Loucy (cell line): Measurements from ENCODE around the gene ZC3H11A.
A peak's percentile ranks its signal among the peaks of the same experiment; 100 is the strongest.
"Not testable (repeated sequence)": the region's sequence is repeated elsewhere in the genome, so short reads cannot be mapped to it uniquely, and the experiment has no call there.

Experiments used
- H2AFZ ChIP-seq: fragments of 200-600 bp; sonication (generic); 2 replicates; pipeline ENCODE4 v1.6.0; 2016; ENCODE audit warnings: antibody characterized with exemption, mild to moderate bottlenecking, low read length, moderate library complexity
- H3F3A ChIP-seq: fragments of 200-600 bp; 2 replicates; pipeline ENCODE4 v1.6.0; 2016; ENCODE audit warnings: antibody characterized with exemption, low read depth, mild to moderate bottlenecking
- H3K27me3 ChIP-seq: fragments of 200-600 bp; sonication (generic); 2 replicates; pipeline ENCODE4 v1.6.1; 2014; ENCODE audit warnings: low read length, mild to moderate bottlenecking; ENCODE audit not compliant: insufficient read depth, poor library complexity, severe bottlenecking
- H3K36me3 ChIP-seq: fragments of 200-600 bp; sonication (generic); 2 replicates; pipeline ENCODE4 v1.6.1; 2016; ENCODE audit warnings: low read length; ENCODE audit not compliant: insufficient read depth
- H3K4me1 ChIP-seq: fragments of 200-600 bp; sonication (generic); 2 replicates; pipeline ENCODE4 v1.5.1; 2014; ENCODE audit warnings: low read length, mild to moderate bottlenecking; ENCODE audit not compliant: insufficient read depth, poor library complexity, severe bottlenecking
- H3K4me2 ChIP-seq: fragments of 200-600 bp; sonication (generic); 2 replicates; pipeline ENCODE4 v1.6.0; 2014; ENCODE audit warnings: antibody characterized with exemption, low read length, low read depth, mild to moderate bottlenecking; ENCODE audit not compliant: poor library complexity, severe bottlenecking
- H3K4me3 ChIP-seq: fragments of 200-600 bp; sonication (generic); 2 replicates; pipeline ENCODE4 v1.5.1; 2014; ENCODE audit warnings: low read length, mild to moderate bottlenecking, mixed read lengths; ENCODE audit not compliant: poor library complexity, severe bottlenecking
- H3K79me2 ChIP-seq: fragments of 200-600 bp; sonication (generic); 2 replicates; pipeline ENCODE4 v1.6.1; 2014; ENCODE audit warnings: low read length; ENCODE audit not compliant: insufficient read depth
- H3K9ac ChIP-seq: fragments of 200-600 bp; sonication (generic); 2 replicates; pipeline ENCODE4 v1.6.0; 2014; ENCODE audit warnings: mild to moderate bottlenecking, low read depth, low read length, moderate library complexity; ENCODE audit not compliant: poor library complexity, severe bottlenecking
- H3K9me2 ChIP-seq: fragments of 200-600 bp; sonication (generic); replicated peaks from 2 replicates; pipeline ENCODE4 v1.6.1; 2016; ENCODE audit warnings: low read depth, low read length, mixed read lengths
- H3K9me3 ChIP-seq: fragments of 200-600 bp; sonication (generic); 2 replicates; pipeline ENCODE4 v1.6.1; 2014; ENCODE audit warnings: mild to moderate bottlenecking, antibody characterized with exemption, low read length, low read depth; ENCODE audit not compliant: insufficient read depth
- H4K20me1 ChIP-seq: fragments of 200-600 bp; sonication (generic); 2 replicates; pipeline ENCODE4 v1.6.0; 2014; ENCODE audit warnings: antibody characterized with exemption, low read length, mild to moderate bottlenecking; ENCODE audit not compliant: insufficient read depth, poor library complexity, severe bottlenecking
- EZH2phosphoT487 ChIP-seq: fragments of 200-600 bp; IDR thresholded peaks from 2 replicates; pipeline ENCODE4 v1.6.1; 2018; ENCODE audit warnings: antibody characterized with exemption, mild to moderate bottlenecking, moderate library complexity, borderline replicate concordance
- TF ChIP-seq, protein P1 (sequence below): fragments of 200-600 bp; sonication (generic); conservative IDR thresholded peaks from 2 replicates; pipeline ENCODE4 v1.5.1; 2014; ENCODE audit warnings: mild to moderate bottlenecking, antibody characterized with exemption, low read length

ZC3H11A gene

DNA sequence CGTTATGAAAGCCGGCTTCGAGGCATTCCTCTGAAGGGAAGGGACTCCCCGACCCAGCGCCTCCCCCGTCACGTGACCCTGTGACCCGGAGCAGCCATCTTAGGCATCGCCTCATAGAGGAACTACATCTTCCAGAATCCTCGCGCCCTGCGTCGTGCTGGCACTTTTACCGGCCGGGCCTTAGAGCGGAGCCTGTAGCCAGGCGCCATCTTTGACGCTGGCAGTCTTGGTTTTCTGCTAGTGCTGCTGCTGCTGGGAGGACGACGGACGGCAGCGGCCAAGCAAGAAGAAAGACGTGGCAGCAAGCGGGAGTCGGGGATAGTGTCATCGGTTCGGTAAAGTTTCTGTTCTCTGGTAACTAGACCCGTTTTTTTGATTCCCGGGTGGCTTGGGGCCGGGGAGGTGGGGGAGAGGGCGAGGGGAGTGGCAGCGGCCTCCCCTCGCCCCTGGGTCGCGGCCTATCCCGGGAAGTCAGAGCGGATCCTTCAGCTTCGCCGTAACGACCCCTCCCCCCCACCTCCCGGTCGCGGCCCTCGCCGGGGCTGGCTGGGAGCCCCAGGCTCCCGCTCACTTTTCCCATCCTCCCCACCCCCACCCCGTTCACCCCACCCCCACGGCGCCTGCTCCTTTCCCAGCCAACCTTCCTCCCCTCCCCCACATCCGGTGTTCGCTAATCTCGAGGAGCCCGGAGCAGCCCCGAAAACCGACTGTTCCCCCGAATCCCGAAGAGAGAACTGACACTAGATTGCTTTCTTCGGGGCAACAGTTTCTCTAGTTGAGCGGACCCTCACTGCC is at the start of gene ZC3H11A, which contains the start of gene ZBED6:
TSS of gene ZC3H11A (plus strand) at position 183 of the 795 bp plus-strand sequence. CDS start 21,448 bp downstream, outside the sequence.
TSS of gene ZBED6 (plus strand) at position 183 of the 795 bp plus-strand sequence. CDS start 1,900 bp downstream, outside the sequence.
- Histone ChIP-seq H3K4me1 (peaks cover 48% of the 10 kb centered on the region), H3K9me2 (no peaks in the 10 kb centered on the region), H3K9me3 (no peaks in the 10 kb centered on the region), H4K20me1 (peaks cover 47% of the 10 kb centered on the region), H3K9ac (peak within 1 kb of the TSS; percentile 82), H3K36me3 (no peaks in the 10 kb centered on the region), H3K79me2 (peaks cover 50% of the 10 kb centered on the region), H3K27me3 (no peaks in the 10 kb centered on the region), H3K4me3 (peak within 1 kb of the TSS; percentile 92), H3F3A (0 out of 2 replicates have a peak, but pooled peaks cover 3% of the 10 kb centered on the region), H2AFZ (peak within 1 kb of the TSS; percentile 99), H3K4me2 (peak within 1 kb of the TSS; percentile 86)
- no peak for TF ChIP-seq EZH2phosphoT487
- TF ChIP-seq, protein P1, sequence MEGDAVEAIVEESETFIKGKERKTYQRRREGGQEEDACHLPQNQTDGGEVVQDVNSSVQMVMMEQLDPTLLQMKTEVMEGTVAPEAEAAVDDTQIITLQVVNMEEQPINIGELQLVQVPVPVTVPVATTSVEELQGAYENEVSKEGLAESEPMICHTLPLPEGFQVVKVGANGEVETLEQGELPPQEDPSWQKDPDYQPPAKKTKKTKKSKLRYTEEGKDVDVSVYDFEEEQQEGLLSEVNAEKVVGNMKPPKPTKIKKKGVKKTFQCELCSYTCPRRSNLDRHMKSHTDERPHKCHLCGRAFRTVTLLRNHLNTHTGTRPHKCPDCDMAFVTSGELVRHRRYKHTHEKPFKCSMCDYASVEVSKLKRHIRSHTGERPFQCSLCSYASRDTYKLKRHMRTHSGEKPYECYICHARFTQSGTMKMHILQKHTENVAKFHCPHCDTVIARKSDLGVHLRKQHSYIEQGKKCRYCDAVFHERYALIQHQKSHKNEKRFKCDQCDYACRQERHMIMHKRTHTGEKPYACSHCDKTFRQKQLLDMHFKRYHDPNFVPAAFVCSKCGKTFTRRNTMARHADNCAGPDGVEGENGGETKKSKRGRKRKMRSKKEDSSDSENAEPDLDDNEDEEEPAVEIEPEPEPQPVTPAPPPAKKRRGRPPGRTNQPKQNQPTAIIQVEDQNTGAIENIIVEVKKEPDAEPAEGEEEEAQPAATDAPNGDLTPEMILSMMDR, result no peak

DNA sequence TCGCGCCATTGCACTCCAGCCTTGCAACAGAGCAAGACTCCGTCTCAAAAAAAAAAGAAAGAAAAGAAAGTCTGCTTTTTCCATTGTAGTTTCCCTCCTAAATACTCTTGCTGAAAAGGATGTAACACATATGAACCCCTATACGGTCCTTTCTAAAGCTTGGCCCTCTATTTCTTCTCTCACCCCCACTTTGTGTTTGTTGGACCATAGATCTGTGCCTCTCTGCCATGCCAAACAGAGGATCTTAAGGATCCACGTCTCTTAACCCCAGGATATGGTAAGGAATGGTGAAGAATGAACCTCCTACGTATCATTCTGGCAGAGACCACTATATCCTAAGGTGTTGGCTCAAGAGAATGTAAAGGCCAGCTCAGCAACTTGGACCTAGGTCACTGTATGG is 49.1 kb upstream of the ZC3H11A start:
- H2AFZ ChIP-seq, result no peak overlapping the region
- H3K4me1 ChIP-seq, result peaks cover 11% of the 10 kb centered on the region
- no peak overlapping the region for H3K4me2 ChIP-seq
- H3K4me3 ChIP-seq, result no peak overlapping the region
- H3K79me2 ChIP-seq, result no peaks in the 10 kb centered on the region
- no peak for TF ChIP-seq EZH2phosphoT487
- TF ChIP-seq, protein P1, result no peak
- no peaks in the 10 kb centered on the region for H3K9me2 ChIP-seq
- H3F3A ChIP-seq, result no peaks in the 10 kb centered on the region
- no peaks in the 10 kb centered on the region for H3K9me3 ChIP-seq
- H3K36me3 ChIP-seq, result peaks cover 7% of the 10 kb centered on the region; the same call in 1 of the 2 replicates
- no peaks in the 10 kb centered on the region for H3K27me3 ChIP-seq
- H4K20me1 ChIP-seq, result no peaks in the 10 kb centered on the region
- H3K9ac ChIP-seq, result no peak overlapping the region

DNA sequence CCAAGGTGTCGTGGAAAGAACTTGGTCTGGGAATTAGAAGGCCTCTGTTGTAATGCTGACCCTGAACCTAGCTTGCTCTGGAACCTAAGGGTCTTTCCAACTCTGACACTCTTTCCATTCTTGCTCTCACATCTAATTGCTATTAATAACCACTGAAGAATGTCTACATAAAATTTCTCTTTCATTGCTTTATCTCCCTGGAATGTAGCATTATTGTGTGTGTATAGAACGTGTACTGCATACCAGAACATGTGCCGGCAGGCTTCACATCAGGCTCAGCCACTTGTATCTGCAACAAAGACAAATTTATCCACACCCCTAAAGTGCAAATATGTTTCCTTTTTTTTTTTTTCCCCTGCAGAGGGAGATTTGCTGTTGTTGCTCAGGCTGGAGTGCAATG is 44.4 kb upstream of the ZC3H11A start:
- Histone ChIP-seq H2AFZ (no peak overlapping the region), H3K27me3 (no peaks in the 10 kb centered on the region), H3K4me2 (no peak overlapping the region), H3K79me2 (no peaks in the 10 kb centered on the region), H3K9me2 (no peaks in the 10 kb centered on the region), H3K4me3 (no peak overlapping the region), H3K36me3 (no peaks in the 10 kb centered on the region), H3K9me3 (no peaks in the 10 kb centered on the region), H4K20me1 (no peaks in the 10 kb centered on the region), H3K4me1 (peaks cover 7% of the 10 kb centered on the region), H3K9ac (no peak overlapping the region), H3F3A (no peaks in the 10 kb centered on the region)
- TF ChIP-seq EZH2phosphoT487, result no peak
- TF ChIP-seq, protein P1, result no peak

DNA sequence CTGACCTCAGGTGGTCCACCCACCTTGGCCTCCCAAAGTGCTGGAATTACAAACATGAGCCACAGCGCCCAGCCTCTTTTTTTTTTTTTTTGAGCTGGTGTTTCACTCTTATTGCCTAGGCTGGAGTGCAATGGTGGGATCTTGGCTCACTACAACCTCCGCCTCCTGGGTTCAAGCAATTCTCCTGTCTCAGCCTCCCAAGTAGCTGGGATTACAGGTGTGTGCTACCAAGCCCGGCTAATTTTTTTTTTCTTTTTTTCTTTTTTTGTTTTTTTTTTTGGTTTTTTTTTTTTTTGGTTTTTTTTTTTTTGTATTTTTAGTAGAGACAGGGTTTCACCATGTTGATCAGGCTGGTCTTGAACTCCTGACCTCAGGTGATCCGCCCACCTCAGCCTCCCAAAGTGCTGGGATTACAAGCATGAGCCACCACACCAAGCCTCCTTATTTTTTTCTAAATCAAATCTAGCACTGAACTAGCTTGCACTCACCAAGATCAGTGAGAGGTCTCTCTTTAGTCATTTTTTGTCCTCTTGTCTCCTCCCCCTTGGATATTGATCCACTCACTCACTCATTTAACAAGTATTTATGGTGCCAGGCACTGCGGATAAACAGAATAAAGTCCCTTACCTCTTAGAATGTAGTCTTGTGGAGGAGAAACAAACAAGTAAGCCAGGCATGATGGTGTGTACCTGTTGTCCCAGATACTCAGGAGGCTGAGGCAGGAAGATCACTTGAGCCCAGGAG is 43.6 kb upstream of the ZC3H11A start:
- not testable (repeated sequence) for H3K4me3 ChIP-seq, H3K4me1 ChIP-seq, H3K36me3 ChIP-seq, H4K20me1 ChIP-seq, H3F3A ChIP-seq, H3K79me2 ChIP-seq, H3K9me3 ChIP-seq, H2AFZ ChIP-seq, H3K27me3 ChIP-seq, H3K9me2 ChIP-seq, H3K9ac ChIP-seq, H3K4me2 ChIP-seq
